OCI-LY1 (cell line): ENCODE measurements around the gene LDLRAD4.

Experiments used
- H2AFZ ChIP-seq: fragments of 200-600 bp; sonication (generic), shearing (Covaris generic); 2 replicates; pipeline ENCODE4 v1.6.0; 2014; ENCODE audit warnings: antibody characterized with exemption, mild to moderate bottlenecking, low read length
- H3F3A ChIP-seq: fragments of 200-600 bp; sonication (generic), shearing (Covaris generic); 2 replicates; pipeline ENCODE4 v1.6.0; 2014; ENCODE audit warnings: mild to moderate bottlenecking, antibody characterized with exemption, low read length, moderate library complexity; ENCODE audit not compliant: insufficient read depth
- H3K27ac ChIP-seq: fragments of 200-600 bp; sonication (generic); 2 replicates; pipeline ENCODE4 v1.5.1; 2014; ENCODE audit warnings: low read length, mixed run types, mild to moderate bottlenecking, low read depth; ENCODE audit not compliant: poor library complexity, severe bottlenecking
- H3K27me3 ChIP-seq: fragments of 200-600 bp; sonication (generic); 2 replicates; pipeline ENCODE4 v1.6.0; 2014; ENCODE audit warnings: antibody characterized with exemption, mild to moderate bottlenecking, low read length, moderate library complexity; ENCODE audit not compliant: insufficient read depth
- H3K36me3 ChIP-seq: fragments of 200-600 bp; sonication (generic); 2 replicates; pipeline ENCODE4 v1.6.1; 2014; ENCODE audit warnings: mild to moderate bottlenecking, antibody characterized with exemption, low read length, moderate library complexity, mixed read lengths; ENCODE audit not compliant: insufficient read depth
- H3K4me1 ChIP-seq: fragments of 200-600 bp; sonication (generic); 2 replicates; pipeline ENCODE4 v1.5.1; 2014; ENCODE audit warnings: mild to moderate bottlenecking, low read length, moderate library complexity; ENCODE audit not compliant: insufficient read depth, severe bottlenecking
- H3K4me2 ChIP-seq: fragments of 200-600 bp; sonication (generic), shearing (Covaris generic); 2 replicates; pipeline ENCODE4 v1.6.1; 2014; ENCODE audit warnings: low read length
- H3K4me3 ChIP-seq: fragments of 200-600 bp; sonication (generic); 2 replicates; pipeline ENCODE4 v1.5.1; 2014; ENCODE audit warnings: low read length, low read depth, mild to moderate bottlenecking, mixed read lengths; ENCODE audit not compliant: poor library complexity, severe bottlenecking
- H3K79me2 ChIP-seq: fragments of 200-600 bp; shearing (Covaris generic); 2 replicates; pipeline ENCODE4 v1.6.1; 2016; ENCODE audit warnings: mixed run types, low read length, mixed read lengths; ENCODE audit not compliant: insufficient read depth
- H3K9ac ChIP-seq: fragments of 200-600 bp; sonication (generic), shearing (Covaris generic); 2 replicates; pipeline ENCODE4 v1.6.1; 2014; ENCODE audit warnings: mild to moderate bottlenecking, low read length, mixed read lengths
- H3K9me2 ChIP-seq: fragments of 200-600 bp; sonication (generic), shearing (Covaris generic); 2 replicates; pipeline ENCODE4 v1.6.1; 2014; ENCODE audit warnings: low read depth, mild to moderate bottlenecking, low read length, mixed read lengths
- H3K9me3 ChIP-seq: fragments of 200-600 bp; shearing (Covaris generic); 2 replicates; pipeline ENCODE4 v1.6.1; 2014; ENCODE audit warnings: low read length, mixed read lengths
- H4K20me1 ChIP-seq: fragments of 200-600 bp; sonication (generic), shearing (Covaris generic); 2 replicates; pipeline ENCODE4 v1.6.0; 2016; ENCODE audit warnings: mild to moderate bottlenecking, low read length; ENCODE audit not compliant: insufficient read depth
- EZH2 ChIP-seq: fragments of 200-600 bp; sonication (generic), shearing (Covaris generic); IDR thresholded peaks from 2 replicates; pipeline ENCODE4 v1.8.0; 2017; ENCODE audit warnings: borderline replicate concordance, mixed run types, mild to moderate bottlenecking, antibody characterized with exemption, low read length, moderate library complexity, mixed read lengths
- TF ChIP-seq, protein P1 (sequence below): fragments of 200-600 bp; sonication (generic), shearing (Covaris generic); IDR thresholded peaks from 2 replicates; pipeline ENCODE4 v1.5.1; 2017; ENCODE audit warnings: mild to moderate bottlenecking, antibody characterized with exemption, low read length, moderate library complexity, mixed read lengths

LDLRAD4 gene

DNA sequence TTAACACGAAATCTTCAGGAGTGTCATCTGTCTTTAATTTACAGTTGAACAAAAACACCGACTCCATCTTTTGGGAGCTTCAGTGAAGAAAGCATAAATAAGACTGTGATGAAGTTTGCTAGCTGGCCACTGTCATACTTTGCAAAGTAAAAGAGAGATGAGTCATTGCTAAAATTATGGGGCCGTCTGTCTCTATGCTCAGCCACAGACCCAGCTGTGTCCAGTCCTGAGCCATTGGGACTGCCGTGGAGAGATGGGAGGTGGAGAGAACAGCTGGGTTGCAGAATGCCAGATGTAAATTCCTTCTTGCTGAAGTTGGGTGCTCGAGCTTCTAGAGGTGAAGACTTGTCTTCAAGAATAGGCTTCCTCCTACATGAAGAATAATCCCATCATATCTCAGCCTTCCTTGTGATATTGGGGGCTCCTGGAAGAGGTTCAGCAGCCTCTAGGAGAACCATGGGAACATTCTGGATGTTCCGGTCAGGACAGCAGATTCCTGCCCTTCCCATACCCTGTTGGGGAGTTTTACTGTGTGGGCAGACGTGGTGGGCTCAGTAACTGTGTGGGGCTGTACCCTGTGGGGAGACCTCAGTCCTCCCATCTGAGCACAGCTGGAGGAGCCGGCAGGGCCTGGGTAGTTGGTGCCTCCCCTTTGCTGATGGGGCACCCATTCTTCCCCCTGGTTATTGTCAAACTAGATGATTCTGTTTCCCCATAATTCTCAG, 71.1 kb downstream of the LDLRAD4 start:
- TF ChIP-seq, protein P1, sequence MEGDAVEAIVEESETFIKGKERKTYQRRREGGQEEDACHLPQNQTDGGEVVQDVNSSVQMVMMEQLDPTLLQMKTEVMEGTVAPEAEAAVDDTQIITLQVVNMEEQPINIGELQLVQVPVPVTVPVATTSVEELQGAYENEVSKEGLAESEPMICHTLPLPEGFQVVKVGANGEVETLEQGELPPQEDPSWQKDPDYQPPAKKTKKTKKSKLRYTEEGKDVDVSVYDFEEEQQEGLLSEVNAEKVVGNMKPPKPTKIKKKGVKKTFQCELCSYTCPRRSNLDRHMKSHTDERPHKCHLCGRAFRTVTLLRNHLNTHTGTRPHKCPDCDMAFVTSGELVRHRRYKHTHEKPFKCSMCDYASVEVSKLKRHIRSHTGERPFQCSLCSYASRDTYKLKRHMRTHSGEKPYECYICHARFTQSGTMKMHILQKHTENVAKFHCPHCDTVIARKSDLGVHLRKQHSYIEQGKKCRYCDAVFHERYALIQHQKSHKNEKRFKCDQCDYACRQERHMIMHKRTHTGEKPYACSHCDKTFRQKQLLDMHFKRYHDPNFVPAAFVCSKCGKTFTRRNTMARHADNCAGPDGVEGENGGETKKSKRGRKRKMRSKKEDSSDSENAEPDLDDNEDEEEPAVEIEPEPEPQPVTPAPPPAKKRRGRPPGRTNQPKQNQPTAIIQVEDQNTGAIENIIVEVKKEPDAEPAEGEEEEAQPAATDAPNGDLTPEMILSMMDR = no peak
- no peak for TF ChIP-seq EZH2

DNA sequence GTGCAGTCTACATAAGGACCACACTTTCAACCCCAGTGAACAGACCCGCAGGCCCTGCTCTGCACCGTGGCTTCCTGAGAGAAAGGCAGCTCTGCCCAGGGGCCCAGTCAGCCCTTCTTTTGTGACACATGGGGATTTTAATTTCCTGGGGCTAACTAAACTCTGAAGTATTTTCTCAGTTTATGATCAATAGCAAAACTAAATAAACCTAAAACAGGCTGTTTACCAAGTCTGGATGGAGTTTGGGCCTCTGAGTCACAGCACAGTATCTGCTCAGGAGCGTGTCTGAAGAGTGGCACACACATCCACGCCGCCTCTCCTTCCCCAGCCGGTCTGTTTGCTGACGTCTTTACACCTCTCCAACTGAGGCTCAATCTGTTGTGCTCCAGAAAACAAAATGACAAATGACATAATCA, 72.3 kb downstream of the LDLRAD4 start:
- no peak overlapping the region for H2AFZ ChIP-seq
- no peaks in the 10 kb centered on the region for H3K4me1 ChIP-seq
- H3K36me3 ChIP-seq = no peaks in the 10 kb centered on the region

More for the DNA sequence above, 71.1 kb downstream of the LDLRAD4 start:
- H3F3A ChIP-seq = no peaks in the 10 kb centered on the region
- no peaks in the 10 kb centered on the region for H3K79me2 ChIP-seq
- no peak overlapping the region for H3K9ac ChIP-seq
- no peak overlapping the region for H3K4me3 ChIP-seq
- no peaks in the 10 kb centered on the region for H3K36me3 ChIP-seq
- H3K27me3 ChIP-seq = peaks cover 11% of the 10 kb centered on the region; the same call in 1 of the 2 replicates
- H3K9me3 ChIP-seq = no peaks in the 10 kb centered on the region
- H2AFZ ChIP-seq = no peak overlapping the region
- no peaks in the 10 kb centered on the region for H3K9me2 ChIP-seq
- H4K20me1 ChIP-seq = no peaks in the 10 kb centered on the region
- no peaks in the 10 kb centered on the region for H3K4me1 ChIP-seq
- no peak overlapping the region for H3K27ac ChIP-seq
- no peak overlapping the region for H3K4me2 ChIP-seq

DNA sequence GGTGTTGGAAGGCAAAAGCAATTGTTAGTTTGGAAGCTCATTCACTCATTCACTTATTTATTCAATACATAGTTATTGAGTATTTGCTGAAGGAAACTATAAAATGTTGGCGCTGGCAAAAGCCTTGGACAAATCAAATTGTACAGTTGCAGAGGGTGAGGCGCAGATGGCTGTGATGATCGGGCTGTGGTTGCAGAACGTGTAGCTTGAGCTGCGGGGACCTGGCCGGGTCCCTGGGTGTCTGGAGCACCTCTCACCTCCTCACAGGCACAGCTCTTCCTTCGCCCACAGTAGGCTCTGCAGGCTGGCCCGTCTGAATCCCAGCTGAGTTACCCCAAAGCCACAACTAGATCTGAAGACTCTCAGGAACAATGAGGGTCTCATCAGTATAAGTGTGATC, 72.7 kb downstream of the LDLRAD4 start:
- no peaks in the 10 kb centered on the region for H3K9me2 ChIP-seq
- no peak overlapping the region for H3K4me2 ChIP-seq
- H3K79me2 ChIP-seq = no peaks in the 10 kb centered on the region
- H2AFZ ChIP-seq = no peak overlapping the region
- 0 out of 2 replicates have a peak, but pooled peaks cover 10% of the 10 kb centered on the region for H3K27me3 ChIP-seq
- no peak overlapping the region for H3K9ac ChIP-seq
- H3K9me3 ChIP-seq = no peaks in the 10 kb centered on the region
- H4K20me1 ChIP-seq = no peaks in the 10 kb centered on the region
- no peaks in the 10 kb centered on the region for H3K36me3 ChIP-seq
- H3K4me3 ChIP-seq = no peak overlapping the region
- no peaks in the 10 kb centered on the region for H3F3A ChIP-seq
- no peaks in the 10 kb centered on the region for H3K4me1 ChIP-seq
- TF ChIP-seq EZH2 = no peak
- TF ChIP-seq, protein P1 = no peak
- no peak overlapping the region for H3K27ac ChIP-seq

More for the DNA sequence above, 72.3 kb downstream of the LDLRAD4 start:
- Histone ChIP-seq H3K9ac (no peak overlapping the region), H3K9me2 (no peaks in the 10 kb centered on the region), H4K20me1 (no peaks in the 10 kb centered on the region), H3F3A (no peaks in the 10 kb centered on the region), H3K4me3 (no peak overlapping the region), H3K27me3 (0 out of 2 replicates have a peak, but pooled peaks cover 10% of the 10 kb centered on the region), H3K4me2 (no peak overlapping the region), H3K79me2 (no peaks in the 10 kb centered on the region), H3K27ac (no peak overlapping the region), H3K9me3 (no peaks in the 10 kb centered on the region)
- TF ChIP-seq, protein P1 = no peak
- TF ChIP-seq EZH2 = no peak
